Astrocyte (in vitro differentiated cells and primary cell): ENCODE results near the gene VGLL4. TPM values are rescaled to one million over a fixed set of nuclear protein-coding genes. Genes with fewer than 3 reads are reported as not detected.

Source experiments
- DNase-seq: peaks from one replicate; pipeline ENCODE4 v3.0.0-alpha.2; 2010; ENCODE audit warnings: low read depth
- FAIRE-seq: peaks from 2 replicates; lab custom pipeline; 2011; peaks lifted over from hg19 to GRCh38; lab: Jason Lieb, UNC
- H2AFZ ChIP-seq: 2 replicates; pipeline ENCODE4 v1.6.0; 2012; ENCODE audit warnings: low read depth, low read length, inconsistent platforms
- H3K27ac ChIP-seq: 2 replicates; pipeline ENCODE4 v1.5.1; 2011; ENCODE audit warnings: low read depth, low read length, inconsistent platforms
- H3K27me3 ChIP-seq: 2 replicates; pipeline ENCODE4 v1.6.0; 2011; ENCODE audit warnings: low read length, inconsistent platforms; ENCODE audit not compliant: insufficient read depth
- H3K36me3 ChIP-seq: 2 replicates; pipeline ENCODE4 v1.5.1; 2011; ENCODE audit warnings: low read length, inconsistent platforms; ENCODE audit not compliant: insufficient read depth
- H3K4me1 ChIP-seq: 2 replicates; pipeline ENCODE4 v1.5.1; 2011; ENCODE audit warnings: low read length, inconsistent platforms; ENCODE audit not compliant: insufficient read depth
- H3K4me2 ChIP-seq: 2 replicates; pipeline ENCODE4 v1.6.0; 2012; ENCODE audit warnings: low read length, inconsistent platforms
- H3K4me3 ChIP-seq: 2 replicates; pipeline ENCODE4 v1.5.1; 2011; ENCODE audit warnings: low read depth, mild to moderate bottlenecking, low read length, inconsistent platforms; ENCODE audit not compliant: insufficient read depth
- H3K79me2 ChIP-seq: 2 replicates; pipeline ENCODE4 v1.6.0; 2012; ENCODE audit warnings: mild to moderate bottlenecking, low read length, inconsistent platforms; ENCODE audit not compliant: insufficient read depth
- H3K9ac ChIP-seq: 2 replicates; pipeline ENCODE4 v1.6.0; 2012; ENCODE audit warnings: mild to moderate bottlenecking, low read length, inconsistent platforms
- H3K9me3 ChIP-seq: 2 replicates; pipeline ENCODE4 v1.5.1; 2012; ENCODE audit warnings: low read depth, mild to moderate bottlenecking, low read length, inconsistent platforms; ENCODE audit not compliant: insufficient read depth
- H4K20me1 ChIP-seq: 2 replicates; pipeline ENCODE4 v1.6.0; 2012; ENCODE audit warnings: low read length, inconsistent platforms; ENCODE audit not compliant: insufficient read depth
- H3K27ac Mint-ChIP-seq: one replicate; pipeline ENCODE4 v1.8.0; 2021; ENCODE audit warnings: mild to moderate bottlenecking, mixed read lengths; ENCODE audit not compliant: unreplicated experiment
- H3K27me3 Mint-ChIP-seq: one replicate; pipeline ENCODE4 v1.8.0; 2021; ENCODE audit warnings: low read depth, mixed read lengths; ENCODE audit not compliant: unreplicated experiment
- H3K36me3 Mint-ChIP-seq: one replicate; pipeline ENCODE4 v1.8.0; 2021; ENCODE audit warnings: low read depth, mixed read lengths; ENCODE audit not compliant: unreplicated experiment
- H3K4me1 Mint-ChIP-seq: one replicate; pipeline ENCODE4 v1.8.0; 2021; ENCODE audit warnings: low read depth, mixed read lengths; ENCODE audit not compliant: unreplicated experiment
- H3K4me3 Mint-ChIP-seq: one replicate; pipeline ENCODE4 v1.8.0; 2021; ENCODE audit warnings: mild to moderate bottlenecking, moderate library complexity, mixed read lengths; ENCODE audit not compliant: unreplicated experiment
- H3K9me3 Mint-ChIP-seq: one replicate; pipeline ENCODE4 v1.8.0; 2021; ENCODE audit warnings: mild to moderate bottlenecking, mixed read lengths; ENCODE audit not compliant: unreplicated experiment
- CTCF ChIP-seq: IDR thresholded peaks from 2 replicates; pipeline ENCODE4 v1.5.1; 2011; ENCODE audit warnings: low read depth, mild to moderate bottlenecking, inconsistent platforms, low read length, moderate library complexity; ENCODE audit not compliant: insufficient read depth
- EZH2 ChIP-seq: IDR thresholded peaks from 2 replicates; pipeline ENCODE4 v1.6.1; 2012; ENCODE audit warnings: mild to moderate bottlenecking, low read length, inconsistent platforms; ENCODE audit not compliant: insufficient read depth
- total RNA-seq: library from RNA; stranded (reverse); gene quantifications from 2 replicates; pipeline ENCODE4 v1.2.1, GENCODE V29; 2021

Gene VGLL4
- total RNA-seq, 1 donor from 2014 or later: 70.3 TPM

- Histone ChIP-seq H3K4me1 (peaks cover 46% of the 10 kb centered on the region), H3K4me2 (no peak overlapping the region), H3K27me3 (no peaks in the 10 kb centered on the region), H3K27ac (no peak overlapping the region), H4K20me1 (peaks cover 29% of the 10 kb centered on the region), H3K9me3 (no peaks in the 10 kb centered on the region), H3K36me3 (peaks cover 8% of the 10 kb centered on the region), H2AFZ (no peak overlapping the region), H3K79me2 (peaks cover 40% of the 10 kb centered on the region), H3K4me3 (no peak overlapping the region), H3K9ac (no peak overlapping the region)
- TF ChIP-seq EZH2: no peak
- no peak for TF ChIP-seq CTCF
- Mint-ChIP-seq H3K36me3 (peaks cover 13% of the 10 kb centered on the region), H3K9me3 (no peaks in the 10 kb centered on the region), H3K27ac (no peak overlapping the region), H3K4me3 (no peak overlapping the region), H3K4me1 (peaks cover 35% of the 10 kb centered on the region), H3K27me3 (no peaks in the 10 kb centered on the region)
- DNase-seq: no peak
- FAIRE-seq: no peak
Measured at GRCh38 chr3:11553436-11554235, 90.1 kb downstream of the VGLL4 start.

GRCh38 chr3:11552289-11553264, 91.1 kb downstream of the VGLL4 start:
- H3K4me1 ChIP-seq: peaks cover 39% of the 10 kb centered on the region
- H4K20me1 ChIP-seq: peaks cover 19% of the 10 kb centered on the region
- no peaks in the 10 kb centered on the region for H3K9me3 Mint-ChIP-seq
- H3K4me2 ChIP-seq: no peak overlapping the region
- peaks cover 31% of the 10 kb centered on the region for H3K4me1 Mint-ChIP-seq
- no peak overlapping the region for H3K4me3 Mint-ChIP-seq
- no peaks in the 10 kb centered on the region for H3K9me3 ChIP-seq
- H3K79me2 ChIP-seq: peaks cover 37% of the 10 kb centered on the region
- H3K27ac Mint-ChIP-seq: peak overlapping the region; percentile 75
- no peak overlapping the region for H3K9ac ChIP-seq
- FAIRE-seq (no peak), DNase-seq (no peak)
- H3K27me3 Mint-ChIP-seq: no peaks in the 10 kb centered on the region
- TF ChIP-seq EZH2: no peak
- no peak for TF ChIP-seq CTCF
- H3K27ac ChIP-seq: no peak overlapping the region
- peaks cover 8% of the 10 kb centered on the region for H3K36me3 ChIP-seq
- H3K4me3 ChIP-seq: no peak overlapping the region
- peaks cover 13% of the 10 kb centered on the region for H3K36me3 Mint-ChIP-seq
- no peak overlapping the region for H2AFZ ChIP-seq
- no peaks in the 10 kb centered on the region for H3K27me3 ChIP-seq
